KBM-7 (cell line): Measurements from ENCODE around the gene MAFB.
"Not testable (repeated sequence)": the region's sequence is repeated elsewhere in the genome, so short reads cannot be mapped to it uniquely, and the experiment has no call there.

Source experiments
- DNase-seq: peaks from one replicate; pipeline ENCODE4 v3.0.0-alpha.2; 2015
- in situ Hi-C: fragments of 300-500 bp; cut with MboI; formaldehyde crosslinking; loops from 2 replicates; pipeline ENCODE4 v1.14.3; 2020; ENCODE audit warnings: low sequenced_read_pairs, low pct_unique_long_range_greater_than_20kb, mixed read lengths

The MAFB gene

GRCh38 chr20:40689100-40689942 lies at the start of gene MAFB:
TSS of gene MAFB (minus strand) at chr20:40689236. CDS start at chr20:40688850, 386 bp downstream.
- peak; percentile 51 for DNase-seq

GRCh38 chr20:40736468-40736867 lies 47.4 kb upstream of the MAFB start:
- DNase-seq, in situ Hi-C loops: not testable (repeated sequence)

More at GRCh38 chr20:40689100-40689942, at the start of gene MAFB:
- in situ Hi-C loops: no loop called here

GRCh38 chr20:40728996-40729395 lies 40.0 kb upstream of the MAFB start:
- no peak for DNase-seq
- in situ Hi-C loops: no loop called here

GRCh38 chr20:40728470-40728869 lies 39.4 kb upstream of the MAFB start:
- no peak for DNase-seq
- in situ Hi-C loops: no loop called here

- in situ Hi-C loops: no loop called here
- DNase-seq: no peak
Measured at GRCh38 chr20:40727960-40728359, 38.9 kb upstream of the MAFB start.

- DNase-seq: no peak
- in situ Hi-C loops: no loop called here
Measured at GRCh38 chr20:40726776-40727175, 37.7 kb upstream of the MAFB start.

- no peak for DNase-seq
- in situ Hi-C loops: no loop called here
Measured at GRCh38 chr20:40724566-40724965, 35.5 kb upstream of the MAFB start.

GRCh38 chr20:40720826-40721225 lies 31.8 kb upstream of the MAFB start:
- no peak for DNase-seq
- in situ Hi-C loops: no loop called here

- in situ Hi-C loops: no loop called here
- no peak for DNase-seq
Measured at GRCh38 chr20:40720099-40720498, 31.1 kb upstream of the MAFB start.

- no peak for DNase-seq
- in situ Hi-C loops: no loop called here
Measured at GRCh38 chr20:40718982-40719729, 30.1 kb upstream of the MAFB start.

GRCh38 chr20:40718214-40718977 lies 29.4 kb upstream of the MAFB start:
- no peak for DNase-seq
- in situ Hi-C loops: no loop called here

- in situ Hi-C loops: no loop called here
- DNase-seq: no peak
Measured at GRCh38 chr20:40717343-40717865, 28.4 kb upstream of the MAFB start.

- DNase-seq: no peak
- in situ Hi-C loops: no loop called here
Measured at GRCh38 chr20:40715491-40715890, 26.5 kb upstream of the MAFB start.

GRCh38 chr20:40714916-40715315 lies 25.9 kb upstream of the MAFB start:
- in situ Hi-C loops: no loop called here

GRCh38 chr20:40714109-40714508 lies 25.1 kb upstream of the MAFB start:
- no peak for DNase-seq
- in situ Hi-C loops: no loop called here

More at GRCh38 chr20:40714916-40715315, 25.9 kb upstream of the MAFB start:
- DNase-seq: no peak

- DNase-seq: no peak
- in situ Hi-C loops: no loop called here
Measured at GRCh38 chr20:40713508-40713907, 24.5 kb upstream of the MAFB start.

- in situ Hi-C loops: no loop called here
- no peak for DNase-seq
Measured at GRCh38 chr20:40711079-40711478, 22.0 kb upstream of the MAFB start.

- in situ Hi-C loops: no loop called here
- DNase-seq: no peak
Measured at GRCh38 chr20:40710603-40711002, 21.6 kb upstream of the MAFB start.

- no peak for DNase-seq
- in situ Hi-C loops: no loop called here
Measured at GRCh38 chr20:40706977-40707582, 18.0 kb upstream of the MAFB start.
